Cardiac fibroblast (primary cell): ENCODE results near the gene CNTFR.

ENCODE experiments used
- DNase-seq, 2 donors: peaks; one replicate each; pipeline versions ENCODE4 v3.0.0 to v3.0.0-alpha.2; 2010; ENCODE audit warnings: low read depth in 2 of 2
- H3K4me3 ChIP-seq, 2 donors: replicated peaks in 1 of 2; 1 replicate in 1 of 2; 2 replicates in 1 of 2; pipeline ENCODE4 v1.5.1; 2011; ENCODE audit warnings: low read depth in 2 of 2, low read length in 2 of 2, mild to moderate bottlenecking in 2 of 2, moderate library complexity in 1 of 2
- CTCF ChIP-seq: IDR thresholded peaks from one replicate; pipeline ENCODE4 v1.5.1; 2011; ENCODE audit warnings: low read depth, mild to moderate bottlenecking, low read length, inconsistent platforms

The CNTFR gene

GRCh38 chr9:34553511-34554021 lies 36.0 kb downstream of the CNTFR start:
- TF ChIP-seq CTCF = no peak
- H3K4me3 ChIP-seq = no peak overlapping the region
- no peak for DNase-seq

DNA sequence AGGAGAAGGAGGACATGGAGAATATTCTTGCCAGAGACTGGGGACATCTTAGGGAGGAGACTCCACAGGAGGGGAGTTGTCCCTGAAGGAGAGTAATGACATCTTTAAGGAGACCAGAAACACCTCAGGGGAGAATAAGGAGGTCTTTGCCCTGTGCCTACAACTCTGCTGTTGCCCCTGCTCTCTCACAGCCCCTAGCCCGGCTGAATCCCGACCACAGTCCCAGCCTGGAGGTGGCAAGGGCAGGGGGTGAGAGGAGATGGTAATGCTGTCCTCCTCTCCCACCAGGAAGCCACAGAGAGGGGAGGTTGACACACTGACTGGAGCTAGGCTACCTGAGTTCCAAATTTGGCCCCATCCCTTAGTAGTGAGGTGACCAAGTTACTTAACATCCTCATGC lies 36.5 kb downstream of the CNTFR start:
- DNase-seq = no peak
- TF ChIP-seq CTCF = no peak

GRCh38 chr9:34552606-34552981 lies 36.9 kb downstream of the CNTFR start:
- TF ChIP-seq CTCF = no peak
- H3K4me3 ChIP-seq = no peak overlapping the region
- DNase-seq = no peak

More for the DNA sequence above, 36.5 kb downstream of the CNTFR start:
- no peak overlapping the region for H3K4me3 ChIP-seq

GRCh38 chr9:34551751-34552605 lies 37.5 kb downstream of the CNTFR start:
- no peak for TF ChIP-seq CTCF
- no peak overlapping the region for H3K4me3 ChIP-seq
- DNase-seq = no peak

DNA sequence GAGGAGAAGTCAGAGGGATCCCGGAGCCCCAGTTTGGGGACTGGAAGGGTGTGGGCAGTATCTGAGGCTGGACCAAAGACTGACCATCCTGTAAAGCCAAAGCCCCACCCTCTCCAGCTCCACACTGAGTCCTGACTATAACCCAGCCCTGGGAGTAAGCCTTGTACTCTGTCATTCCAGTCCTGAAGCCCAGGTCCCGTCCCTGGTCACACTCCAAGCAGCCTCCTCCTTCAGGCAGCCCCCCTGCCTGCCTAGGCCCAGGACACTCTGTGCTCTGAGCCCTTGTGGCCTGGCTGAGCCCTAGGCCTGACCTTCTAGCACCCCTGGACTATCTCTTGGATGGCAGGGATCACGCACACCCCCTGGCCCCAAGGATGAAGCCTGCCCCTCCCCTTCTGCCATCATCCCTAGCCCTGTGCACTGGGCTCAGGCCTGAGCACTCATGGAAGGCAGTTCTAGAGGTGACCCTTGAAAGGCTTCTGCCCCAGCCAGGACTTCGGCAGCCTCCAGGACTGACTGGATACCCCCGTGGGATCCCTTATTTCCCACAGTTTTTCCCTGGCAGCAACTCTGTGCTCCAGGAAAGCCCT lies 38.7 kb downstream of the CNTFR start:
- no peak for TF ChIP-seq CTCF
- no peak for DNase-seq
- no peak overlapping the region for H3K4me3 ChIP-seq

GRCh38 chr9:34550016-34550680 lies 39.4 kb downstream of the CNTFR start:
- no peak overlapping the region for H3K4me3 ChIP-seq
- DNase-seq = no peak
- TF ChIP-seq CTCF = no peak
